HFF-Myc (cell line): ENCODE data around the gene GAREM1.

ENCODE experiments used
- DNase-seq: peaks from one replicate; pipeline ENCODE4 v3.0.0-alpha.2; 2011; ENCODE audit warnings: low read depth; ENCODE audit errors: extremely low read depth
- H3K4me3 ChIP-seq: replicated peaks from 2 replicates; pipeline ENCODE4 v1.5.1; 2011; ENCODE audit warnings: low read depth, mild to moderate bottlenecking, control low read depth, low read length
- TF ChIP-seq, protein P1 (sequence below): IDR thresholded peaks from 2 replicates; pipeline ENCODE4 v1.5.1; 2012; ENCODE audit warnings: mild to moderate bottlenecking, low read depth, low read length, control low read depth; ENCODE audit errors: missing control alignments

GAREM1 gene

DNA sequence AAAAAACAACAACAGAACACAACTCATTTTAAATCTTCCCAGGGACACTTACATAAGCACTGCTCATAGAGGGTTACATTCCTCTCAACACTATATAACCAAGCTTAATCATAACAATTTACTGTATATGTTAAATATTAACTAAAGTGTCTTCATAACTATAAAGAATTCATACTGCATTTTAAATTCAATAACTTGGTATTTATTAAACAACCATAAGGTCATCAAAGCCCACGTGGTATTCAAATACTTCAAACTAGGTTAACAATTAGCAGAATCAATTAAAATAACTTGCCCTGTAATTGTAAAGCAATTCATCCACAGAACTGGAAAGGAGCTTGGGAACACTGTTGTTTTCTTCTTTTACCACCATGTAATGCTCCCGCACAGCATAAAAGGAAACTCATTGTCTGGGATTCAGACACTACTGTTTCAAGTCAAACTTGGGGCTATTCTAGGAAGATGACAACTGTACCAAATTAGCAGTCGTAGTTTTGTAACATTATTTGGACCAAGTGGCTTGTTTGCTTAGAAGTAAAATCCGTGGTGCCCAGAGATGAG, 10.4 kb downstream of the GAREM1 start:
- DNase-seq = no peak
- H3K4me3 ChIP-seq = no peak overlapping the region
- TF ChIP-seq, protein P1, sequence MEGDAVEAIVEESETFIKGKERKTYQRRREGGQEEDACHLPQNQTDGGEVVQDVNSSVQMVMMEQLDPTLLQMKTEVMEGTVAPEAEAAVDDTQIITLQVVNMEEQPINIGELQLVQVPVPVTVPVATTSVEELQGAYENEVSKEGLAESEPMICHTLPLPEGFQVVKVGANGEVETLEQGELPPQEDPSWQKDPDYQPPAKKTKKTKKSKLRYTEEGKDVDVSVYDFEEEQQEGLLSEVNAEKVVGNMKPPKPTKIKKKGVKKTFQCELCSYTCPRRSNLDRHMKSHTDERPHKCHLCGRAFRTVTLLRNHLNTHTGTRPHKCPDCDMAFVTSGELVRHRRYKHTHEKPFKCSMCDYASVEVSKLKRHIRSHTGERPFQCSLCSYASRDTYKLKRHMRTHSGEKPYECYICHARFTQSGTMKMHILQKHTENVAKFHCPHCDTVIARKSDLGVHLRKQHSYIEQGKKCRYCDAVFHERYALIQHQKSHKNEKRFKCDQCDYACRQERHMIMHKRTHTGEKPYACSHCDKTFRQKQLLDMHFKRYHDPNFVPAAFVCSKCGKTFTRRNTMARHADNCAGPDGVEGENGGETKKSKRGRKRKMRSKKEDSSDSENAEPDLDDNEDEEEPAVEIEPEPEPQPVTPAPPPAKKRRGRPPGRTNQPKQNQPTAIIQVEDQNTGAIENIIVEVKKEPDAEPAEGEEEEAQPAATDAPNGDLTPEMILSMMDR = no peak

DNA sequence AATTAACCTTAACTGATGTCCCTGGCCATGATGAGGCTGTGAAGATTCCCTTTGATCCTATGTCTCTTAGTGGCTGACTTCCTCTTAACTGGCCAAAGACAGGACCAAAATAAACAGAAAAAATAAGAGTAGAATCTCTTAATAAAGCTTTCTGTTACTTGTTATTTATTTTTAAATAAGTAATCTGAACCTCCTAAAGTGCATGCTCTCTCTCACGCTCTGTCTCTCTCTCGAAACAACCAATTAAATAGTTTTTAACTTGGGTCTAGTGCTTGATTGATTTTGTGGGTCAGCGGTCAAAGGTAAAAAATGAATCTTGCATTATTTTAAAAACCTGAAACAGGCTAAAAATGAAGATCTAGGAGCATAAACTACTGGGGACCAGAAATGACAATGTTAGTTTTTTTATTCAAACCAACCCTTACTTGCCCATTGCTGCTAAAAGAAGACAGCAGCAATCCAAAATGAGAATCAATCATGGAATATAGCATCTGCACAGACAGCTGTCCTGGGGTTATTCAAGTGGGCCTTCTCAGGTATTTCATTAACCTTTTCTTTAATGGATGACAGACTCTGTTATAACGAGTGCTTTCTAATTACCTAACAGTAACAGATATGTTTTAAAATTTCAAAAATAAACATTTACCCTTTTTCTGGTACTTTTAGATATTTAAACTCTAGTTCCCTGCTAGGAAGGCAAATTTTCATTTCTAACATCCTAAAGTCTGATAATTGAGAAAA, 11.2 kb downstream of the GAREM1 start:
- DNase-seq = no peak
- TF ChIP-seq, protein P1 = no peak
- no peak overlapping the region for H3K4me3 ChIP-seq

DNA sequence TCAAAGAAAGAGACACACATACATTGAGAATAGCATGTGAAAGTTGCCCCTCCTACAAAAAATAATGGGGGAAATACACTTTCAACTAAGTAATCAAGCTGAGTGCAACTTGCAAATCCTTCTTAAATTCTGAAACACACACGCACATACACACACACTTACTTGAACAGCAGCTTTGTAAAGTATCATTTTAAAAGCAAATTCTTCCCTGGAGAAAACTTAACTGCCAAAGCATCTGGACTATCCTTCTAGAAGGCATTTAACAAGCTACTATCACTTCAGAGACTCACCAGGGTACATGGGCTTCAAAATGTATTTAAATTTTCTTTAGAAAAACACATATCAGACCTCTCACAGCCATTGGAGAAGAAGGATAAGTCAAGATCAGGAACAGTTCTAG, 15.3 kb downstream of the GAREM1 start:
- no peak for DNase-seq
- TF ChIP-seq, protein P1 = no peak

DNA sequence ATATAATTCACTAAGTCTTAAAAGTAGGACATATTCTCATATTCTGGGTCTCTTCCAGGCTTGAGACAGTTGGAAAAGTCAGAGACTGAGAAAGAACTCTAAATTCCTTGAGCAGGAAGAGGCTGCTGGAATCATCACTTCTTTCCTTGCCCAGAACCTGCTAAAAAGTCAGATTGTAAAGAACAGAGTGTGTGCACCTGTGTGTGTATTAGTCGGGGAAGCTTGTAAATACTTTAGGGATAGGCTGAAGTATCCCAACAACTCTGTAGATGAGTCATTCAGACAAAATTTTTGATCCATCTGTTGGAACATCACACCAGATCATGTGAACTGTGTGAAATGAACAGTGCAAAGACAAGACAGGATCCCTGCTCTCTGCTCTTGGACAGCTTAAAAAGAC, 16.1 kb downstream of the GAREM1 start:
- TF ChIP-seq, protein P1 = no peak
- no peak overlapping the region for H3K4me3 ChIP-seq
- no peak for DNase-seq

More for the DNA sequence above, 15.3 kb downstream of the GAREM1 start:
- no peak overlapping the region for H3K4me3 ChIP-seq

DNA sequence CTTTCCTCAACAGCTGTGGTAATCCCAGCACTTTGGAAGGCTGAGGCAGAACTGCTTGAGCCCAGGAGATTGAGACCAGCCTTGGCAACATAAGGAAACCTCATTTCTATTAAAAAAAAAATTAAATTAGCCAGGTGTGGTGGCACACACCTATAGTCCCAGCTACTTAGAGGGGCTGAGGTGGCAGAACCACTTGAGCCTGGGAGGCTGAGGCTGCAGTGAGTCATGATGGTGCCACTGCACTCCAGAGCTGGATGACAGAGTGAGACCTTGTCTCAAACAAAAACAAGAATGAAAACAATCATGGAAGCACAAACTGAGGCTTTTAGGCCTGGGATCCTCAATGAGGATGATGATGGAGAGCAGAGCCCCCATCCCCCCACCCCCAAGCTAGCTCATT, 19.8 kb downstream of the GAREM1 start:
- H3K4me3 ChIP-seq = no peak overlapping the region
- TF ChIP-seq, protein P1 = no peak
- no peak for DNase-seq

DNA sequence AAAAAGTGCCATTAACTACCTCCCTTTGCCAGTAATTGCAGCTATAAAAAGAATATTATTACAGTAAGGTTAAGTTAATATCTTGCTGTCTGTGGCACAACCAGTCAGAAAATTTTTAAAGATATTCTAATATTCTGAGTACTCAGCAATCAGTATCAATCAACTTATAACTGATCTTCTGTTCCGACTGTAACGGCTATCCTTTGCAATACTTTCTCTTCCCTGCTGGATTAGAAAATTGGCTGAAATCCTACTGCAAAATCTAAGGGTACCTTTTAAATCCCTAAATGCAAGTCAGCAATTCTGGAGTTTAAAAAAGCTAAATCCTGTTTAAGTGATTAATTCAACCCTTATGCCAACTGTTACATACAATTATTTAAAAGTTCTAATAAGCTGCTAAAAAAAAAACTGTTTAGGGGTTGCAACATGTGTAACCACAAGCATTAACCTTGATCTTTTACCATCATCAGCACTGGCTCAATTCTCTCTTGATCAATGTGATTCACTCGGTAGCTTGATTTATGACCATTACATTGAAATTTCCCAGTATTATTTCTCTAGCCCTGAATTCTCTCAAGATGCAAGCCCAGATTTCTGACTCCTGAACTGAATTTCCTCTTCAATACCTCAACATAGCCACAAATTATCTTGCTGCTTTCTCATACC, 20.5 kb downstream of the GAREM1 start:
- no peak overlapping the region for H3K4me3 ChIP-seq
- TF ChIP-seq, protein P1 = no peak
- no peak for DNase-seq
